SK-N-SH (cell line): ENCODE measurements around the gene IFIT1B.

Experiments used
- CTCF ChIP-seq: fragments of 200-600 bp; sonication (generic); IDR thresholded peaks from 2 replicates; pipeline ENCODE4 v1.6.1; 2017; ENCODE audit warnings: antibody characterized with exemption, mild to moderate bottlenecking, moderate library complexity
- EP300 ChIP-seq, 2 experiments: IDR thresholded peaks; 2 replicates each; pipeline versions ENCODE4 v1.4.0 to v1.6.1; 2012; ENCODE audit warnings: borderline replicate concordance in 1 of 2, low read depth in 1 of 2, low read length in 1 of 2
- EZH2phosphoT487 ChIP-seq: fragments of 200-600 bp; sonication (generic); IDR thresholded peaks from 2 replicates; pipeline ENCODE4 v1.6.1; 2017; ENCODE audit warnings: low read depth, mixed run types, mild to moderate bottlenecking, antibody characterized with exemption, moderate library complexity, borderline replicate concordance
- FOXJ3 ChIP-seq: sonication (generic); formaldehyde crosslinking; IDR thresholded peaks from 2 replicates; pipeline ENCODE4 v1.5.1; 2020; ENCODE audit warnings: mild to moderate bottlenecking, missing genetic modification reagents
- GATA2 ChIP-seq: sonication (generic); formaldehyde crosslinking; IDR thresholded peaks from 2 replicates; pipeline ENCODE4 v1.5.0; 2020; ENCODE audit warnings: mild to moderate bottlenecking, missing genetic modification reagents
- NFIC ChIP-seq: IDR thresholded peaks from 2 replicates; pipeline ENCODE4 v1.4.0; 2012; ENCODE audit warnings: borderline replicate concordance
- POLR2AphosphoS5 ChIP-seq: IDR thresholded peaks from 2 replicates; pipeline ENCODE4 v1.6.1; 2012; ENCODE audit warnings: low read depth, low read length
- RCOR1 ChIP-seq: fragments of 150-350 bp; IDR thresholded peaks from 2 replicates; pipeline ENCODE4 v1.6.1; 2017; ENCODE audit warnings: antibody characterized with exemption, low read length
- REST ChIP-seq: IDR thresholded peaks from 2 replicates; pipeline ENCODE4 v1.6.1; 2012; ENCODE audit warnings: mild to moderate bottlenecking, low read depth, low read length, moderate library complexity
- SIN3A ChIP-seq: IDR thresholded peaks from 2 replicates; pipeline ENCODE4 v1.6.1; 2012; ENCODE audit warnings: low read depth, mild to moderate bottlenecking, low read length, moderate library complexity, borderline replicate concordance
- SMC3 ChIP-seq: IDR thresholded peaks from 2 replicates; pipeline ENCODE4 v1.6.1; 2012; ENCODE audit warnings: low read depth, low read length, improper control_type of control experiment
- TCF12 ChIP-seq: IDR thresholded peaks from 2 replicates; pipeline ENCODE4 v1.4.0; 2012
- USF2 ChIP-seq: fragments of 150-350 bp; IDR thresholded peaks from 2 replicates; pipeline ENCODE4 v1.6.1; 2017; ENCODE audit warnings: antibody characterized with exemption, low read length, low read depth, borderline replicate concordance
- YY1 ChIP-seq: IDR thresholded peaks from 2 replicates; pipeline ENCODE4 v1.4.0; 2012; ENCODE audit warnings: low read depth, mild to moderate bottlenecking

- TF ChIP-seq CTCF (no peak), SMC3 (no peak), GATA2 (no peak), USF2 (no peak), POLR2AphosphoS5 (no peak), SIN3A (no peak), FOXJ3 (CRISPR knock-in tag) (no peak), EZH2phosphoT487 (no peak), EP300 (IDR thresholded peaks at IDR 0.05; ENCODE audit: borderline replicate concordance in 1 of 2, low read depth in 1 of 2, low read length in 1 of 2) (no peak), NFIC (no peak), TCF12 (no peak), REST (no peak), YY1 (no peak), RCOR1 (no peak)
These were observed 12.8 kb downstream of the IFIT1B start for GRCh38 chr10:89390476-89391225.
